Stomach (tissue), 9 donors: Measurements from ENCODE around the gene NEK6. TPM values are rescaled to one million over a fixed set of nuclear protein-coding genes. Genes with fewer than 3 reads are reported as not detected.

Source experiments
- DNase-seq, 2 donors: peaks; one replicate each; pipeline versions ENCODE4 v3.0.0 to v3.0.0-alpha.2; 2013 to 2019
- H3K27ac ChIP-seq, 5 donors: fragments of 200-600 bp in 4 of 5; sonication (generic) in 4 of 5; one replicate each; pipeline ENCODE4 v1.5.1; 2013 to 2019; ENCODE audit warnings: mild to moderate bottlenecking in 1 of 5, moderate library complexity in 1 of 5
- H3K27me3 ChIP-seq, 3 donors: fragments of 200-600 bp; sonication (generic); one replicate each; pipeline ENCODE4 v1.5.1; 2017 to 2019; ENCODE audit warnings: mixed run types in 1 of 3
- H3K36me3 ChIP-seq, 4 donors: fragments of 200-600 bp; sonication (generic); 1 replicate in 3 of 4; 2 replicates in 1 of 4; pipeline ENCODE4 v1.5.1; 2016 to 2019
- H3K4me1 ChIP-seq, 4 donors: fragments of 200-600 bp; sonication (generic); one replicate each; pipeline ENCODE4 v1.5.1; 2016 to 2019
- H3K4me3 ChIP-seq, 4 donors: fragments of 200-600 bp; sonication (generic) in 3 of 4; one replicate each; pipeline ENCODE4 v1.5.1; 2016 to 2019; ENCODE audit warnings: mild to moderate bottlenecking in 1 of 4
- H3K9me3 ChIP-seq, 4 donors: fragments of 200-600 bp; sonication (generic); one replicate each; pipeline ENCODE4 v1.5.1; 2016 to 2019
- EP300 ChIP-seq: sonication (generic); formaldehyde crosslinking; IDR thresholded peaks from one replicate; pipeline ENCODE4 v1.6.1; 2017; ENCODE audit warnings: antibody characterized with exemption
- POLR2A ChIP-seq, 4 donors: fragments of 450-650 bp; IDR thresholded peaks; one replicate each; pipeline ENCODE4 v1.6.1; 2016; ENCODE audit warnings: antibody characterized with exemption in 4 of 4, control low read depth in 2 of 4, mild to moderate bottlenecking in 1 of 4, moderate library complexity in 1 of 4
- POLR2AphosphoS5 ChIP-seq, 3 donors: sonication (generic); formaldehyde crosslinking; IDR thresholded peaks; one replicate each; pipeline ENCODE4 v1.6.1; 2016; ENCODE audit warnings: antibody characterized with exemption in 3 of 3
- WGBS, 5 donors: extraction: QIAGEN DNeasy Blood & Tissue Kit in 3 of 5; methylation state at CpG; one replicate each; pipeline versions ENCODE4 v1.1.5 to v1.1.7; 2013 to 2018; 5-methylcytosine and 5-hydroxymethylcytosine counted together
- intact Hi-C: fragments of 100-400 bp; cut with DNase I; formaldehyde crosslinking; loops from one replicate; pipeline ENCODE4 v1.15.1; 2023; ENCODE audit warnings: low total_unique reads
- polyA plus RNA-seq, 3 donors: library from polyadenylated mRNA; stranded (reverse); fragments of 200-250 nt; gene quantifications; one replicate each; pipeline ENCODE4 v1.2.3, GENCODE V29; 2013
- total RNA-seq, 5 donors: library from RNA; depleted of rRNA; stranded (reverse); fragments of >200 nt; gene quantifications; one replicate each; pipeline versions ENCODE4 v1.1.0 to v1.2.3, GENCODE V29; 2014 to 2016
- TF ChIP-seq, protein P1 (sequence below), 7 experiments: fragments of 450-650 bp in 4 of 7; fragments of 200-600 bp in 3 of 7; sonication (generic) in 3 of 7; IDR thresholded peaks; one replicate each; pipeline ENCODE4 v1.5.1; 2016 to 2019; ENCODE audit warnings: antibody characterized with exemption in 7 of 7, control low read depth in 2 of 7, mild to moderate bottlenecking in 1 of 7
- donor health status: healthy with polysubstance abuse.
- donor health status: Bipolar disorder and iron deficiency.
- donor health status: healthy.

NEK6 gene
- total and polyA plus RNA-seq, 8 donors, result 6.0 to 76.8 (median 25.9) TPM

DNA sequence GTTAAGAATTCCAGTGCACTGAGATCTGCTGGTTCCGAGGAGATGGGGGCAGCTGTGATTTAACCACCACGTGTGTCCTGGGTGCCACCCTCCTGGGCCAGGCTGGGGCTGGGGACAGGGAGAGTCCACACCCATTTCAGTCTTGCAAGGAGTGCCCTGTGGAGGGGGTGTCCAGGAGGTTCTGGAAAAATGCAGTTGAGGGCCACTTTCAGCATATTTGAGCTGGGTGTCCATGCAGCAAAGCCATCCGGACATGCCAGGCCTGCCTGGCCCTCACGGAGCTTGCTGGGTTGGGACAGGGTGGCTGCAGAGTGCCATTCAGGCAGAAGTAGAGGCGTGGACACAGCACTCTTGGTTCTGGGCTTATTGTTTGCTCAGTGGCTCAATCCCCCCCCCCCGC lies 68.1 kb downstream of the NEK6 start:
- Histone ChIP-seq H3K27ac (no peak overlapping the region), H3K4me3 (no peak overlapping the region), H3K36me3 (peaks cover 39 to 100% (median 100%) of the 10 kb centered on the region in 4 donors), H3K4me1 (no peaks in the 10 kb centered on the region), H3K9me3 (no peaks in the 10 kb centered on the region), H3K27me3 (no peaks in the 10 kb centered on the region)
- DNase-seq, result no peak
- TF ChIP-seq POLR2AphosphoS5 (IDR thresholded peaks at IDR 0.05) (no peak), EP300 (no peak), POLR2A (IDR thresholded peaks at IDR 0.05) (no peak)
- TF ChIP-seq, protein P1, sequence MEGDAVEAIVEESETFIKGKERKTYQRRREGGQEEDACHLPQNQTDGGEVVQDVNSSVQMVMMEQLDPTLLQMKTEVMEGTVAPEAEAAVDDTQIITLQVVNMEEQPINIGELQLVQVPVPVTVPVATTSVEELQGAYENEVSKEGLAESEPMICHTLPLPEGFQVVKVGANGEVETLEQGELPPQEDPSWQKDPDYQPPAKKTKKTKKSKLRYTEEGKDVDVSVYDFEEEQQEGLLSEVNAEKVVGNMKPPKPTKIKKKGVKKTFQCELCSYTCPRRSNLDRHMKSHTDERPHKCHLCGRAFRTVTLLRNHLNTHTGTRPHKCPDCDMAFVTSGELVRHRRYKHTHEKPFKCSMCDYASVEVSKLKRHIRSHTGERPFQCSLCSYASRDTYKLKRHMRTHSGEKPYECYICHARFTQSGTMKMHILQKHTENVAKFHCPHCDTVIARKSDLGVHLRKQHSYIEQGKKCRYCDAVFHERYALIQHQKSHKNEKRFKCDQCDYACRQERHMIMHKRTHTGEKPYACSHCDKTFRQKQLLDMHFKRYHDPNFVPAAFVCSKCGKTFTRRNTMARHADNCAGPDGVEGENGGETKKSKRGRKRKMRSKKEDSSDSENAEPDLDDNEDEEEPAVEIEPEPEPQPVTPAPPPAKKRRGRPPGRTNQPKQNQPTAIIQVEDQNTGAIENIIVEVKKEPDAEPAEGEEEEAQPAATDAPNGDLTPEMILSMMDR (IDR thresholded peaks at IDR 0.05), result no peak
- intact Hi-C loops, result loop anchor here (10.0 kb wide), 1 partner anchor 201 kb away; no protein-coding TSS in a partner anchor
- 81 to 89% (median 86%) methylated on average over 5 to 6 of the region's 6 CpGs for WGBS, 5 donors

GRCh38 chr9:124326378-124326777 lies 68.6 kb downstream of the NEK6 start:
- Histone ChIP-seq H3K27ac (no peak overlapping the region), H3K4me1 (no peaks in the 10 kb centered on the region), H3K4me3 (no peak overlapping the region), H3K36me3 (peaks cover 39 to 100% (median 99%) of the 10 kb centered on the region in 4 donors), H3K27me3 (no peaks in the 10 kb centered on the region), H3K9me3 (no peaks in the 10 kb centered on the region)
- intact Hi-C loops, result loop anchor here (10.0 kb wide), 1 partner anchor 202 kb away; no protein-coding TSS in a partner anchor
- 89 to 93% (median 90%) methylated on average over 21 of the region's 21 CpGs for WGBS, 5 donors
- DNase-seq, result no peak
- TF ChIP-seq POLR2AphosphoS5 (IDR thresholded peaks at IDR 0.05), result no peak
- TF ChIP-seq POLR2A (IDR thresholded peaks at IDR 0.05), result no peak
- TF ChIP-seq, protein P1 (IDR thresholded peaks at IDR 0.05), result no peak
- TF ChIP-seq EP300, result no peak

DNA sequence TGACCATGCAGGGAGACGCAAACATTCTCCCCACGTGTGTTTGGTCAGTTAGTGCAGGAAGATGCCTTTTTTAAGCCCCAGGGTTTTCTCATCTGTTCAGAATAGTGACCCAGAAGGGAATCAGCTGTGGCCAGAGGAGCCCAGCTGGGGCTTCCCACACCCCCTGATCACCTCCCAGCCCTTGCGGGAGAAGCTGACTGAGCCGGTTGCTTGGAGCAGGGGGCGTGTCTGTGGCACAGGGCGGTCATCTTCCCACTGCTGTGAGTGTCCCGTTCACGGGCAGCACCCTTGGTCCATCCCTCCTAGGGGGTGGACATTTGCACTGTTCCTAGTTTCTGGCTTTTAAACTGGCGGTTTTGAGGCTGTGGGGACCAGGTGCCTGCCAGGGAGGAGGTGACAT lies 69.7 kb downstream of the NEK6 start:
- peaks cover 31 to 100% (median 99%) of the 10 kb centered on the region in 4 donors for H3K36me3 ChIP-seq
- no peaks in the 10 kb centered on the region for H3K4me1 ChIP-seq
- intact Hi-C loops, result loop anchor here (10.0 kb wide), 1 partner anchor 203 kb away; no protein-coding TSS in a partner anchor
- H3K4me3 ChIP-seq, result no peak overlapping the region
- no peak overlapping the region for H3K27ac ChIP-seq
- 74 to 85% (median 82%) methylated on average over 9 of the region's 9 CpGs for WGBS, 5 donors
- TF ChIP-seq EP300 (no peak), POLR2A (IDR thresholded peaks at IDR 0.05) (no peak), POLR2AphosphoS5 (IDR thresholded peaks at IDR 0.05) (no peak)
- TF ChIP-seq, protein P1 (IDR thresholded peaks at IDR 0.05), result no peak
- DNase-seq, result no peak
- no peaks in the 10 kb centered on the region for H3K9me3 ChIP-seq
- H3K27me3 ChIP-seq, result no peaks in the 10 kb centered on the region

DNA sequence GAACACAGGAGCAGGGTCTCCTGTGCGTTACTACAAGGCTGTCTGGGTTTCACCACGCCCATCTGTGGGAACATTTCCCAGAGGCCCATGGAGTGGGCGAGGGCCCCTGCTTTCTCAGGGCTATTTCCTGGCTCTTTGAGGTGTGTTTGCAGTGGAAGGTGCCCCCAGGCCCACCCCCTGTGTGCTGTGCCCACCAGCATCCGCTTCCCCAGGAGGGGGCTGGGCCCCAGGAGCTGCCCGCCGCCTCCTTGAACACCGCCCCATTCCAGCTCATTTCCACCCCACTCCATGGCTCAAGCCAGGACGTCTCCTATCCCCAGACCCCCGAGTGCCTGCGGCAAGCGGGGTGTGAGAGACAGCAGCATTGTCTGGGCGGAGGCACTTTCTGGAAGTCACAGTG lies 70.5 kb downstream of the NEK6 start:
- no peak overlapping the region for H3K4me3 ChIP-seq
- H3K27me3 ChIP-seq, result no peaks in the 10 kb centered on the region
- H3K9me3 ChIP-seq, result no peaks in the 10 kb centered on the region
- TF ChIP-seq, protein P1 (IDR thresholded peaks at IDR 0.05), result no peak
- TF ChIP-seq EP300 (no peak), POLR2AphosphoS5 (IDR thresholded peaks at IDR 0.05) (no peak), POLR2A (IDR thresholded peaks at IDR 0.05) (no peak)
- 90 to 95% (median 94%) methylated on average over 11 to 12 of the region's 12 CpGs for WGBS, 5 donors
- no peak overlapping the region for H3K27ac ChIP-seq
- H3K4me1 ChIP-seq, result no peaks in the 10 kb centered on the region
- peaks cover 31 to 100% (median 99%) of the 10 kb centered on the region in 4 donors for H3K36me3 ChIP-seq
- no peak for DNase-seq
- intact Hi-C loops, result loop anchor here (10.0 kb wide), 1 partner anchor 203 kb away; no protein-coding TSS in a partner anchor
